ENCODE results near the gene DPP10.

The DPP10 gene

GRCh38 chr2:114880046-114880445, 437.6 kb downstream of the DPP10 start:
- Histone ChIP-seq H3K27me3 (ENCODE audit: control insufficient read depth in 3 of 3, insufficient read depth in 3 of 3, low read depth in 1 of 3, low read length in 3 of 3) (no peaks in the 10 kb centered on the region), H3K14ac (ENCODE audit: low read length) (no peak overlapping the region), H3K36me3 (replicated peaks in 1 of 2; ENCODE audit: control insufficient read depth in 2 of 2, insufficient read depth in 2 of 2, low read length in 2 of 2) (no peaks in the 10 kb centered on the region), H4K8ac (ENCODE audit: low read depth, low read length) (no peak overlapping the region), H3K27ac (replicated peaks; ENCODE audit: low read length) (no peak overlapping the region), H3K4me1 (ENCODE audit: control insufficient read depth in 2 of 2, insufficient read depth in 1 of 2, low read depth in 1 of 2, low read length in 2 of 2) (no peaks in the 10 kb centered on the region), H2AK5ac (ENCODE audit: low read depth, low read length) (no peak overlapping the region), H2BK5ac (ENCODE audit: low read length) (no peak overlapping the region), H2BK15ac (ENCODE audit: low read length) (no peak overlapping the region), H3K9me3 (replicated peaks in 1 of 2; ENCODE audit: control insufficient read depth in 2 of 2, insufficient read depth in 1 of 2, low read depth in 1 of 2, low read length in 2 of 2) (no peaks in the 10 kb centered on the region), H2AFZ (ENCODE audit: low read length) (no peak overlapping the region), H3K23ac (ENCODE audit: low read depth, low read length, poor library complexity) (no peak overlapping the region), H3K4me3 (ENCODE audit: low read length in 2 of 2) (no peak overlapping the region), H3K79me1 (ENCODE audit: low read depth, low read length) (no peaks in the 10 kb centered on the region), H3K18ac (ENCODE audit: low read length) (no peak overlapping the region), H3K4me2 (ENCODE audit: insufficient read depth, low read length, poor library complexity, severe bottlenecking) (no peak overlapping the region), H3K9ac (ENCODE audit: low read depth, low read length, poor library complexity) (no peak overlapping the region), H3K4ac (ENCODE audit: low read length) (no peak overlapping the region), H2BK12ac (ENCODE audit: low read length) (no peak overlapping the region), H4K91ac (ENCODE audit: low read depth, low read length, poor library complexity) (no peak overlapping the region), H2BK120ac (ENCODE audit: low read depth, low read length) (no peak overlapping the region)
- no peak for DNase-seq (ENCODE audit: low spot score)
- no CpG with 5 or more reads among the region's 3 CpGs for WGBS, 2 donors (ENCODE audit: extremely low coverage in 2 of 2, insufficient read length in 2 of 2, insufficient replicate concordance in 1 of 2)

DNA sequence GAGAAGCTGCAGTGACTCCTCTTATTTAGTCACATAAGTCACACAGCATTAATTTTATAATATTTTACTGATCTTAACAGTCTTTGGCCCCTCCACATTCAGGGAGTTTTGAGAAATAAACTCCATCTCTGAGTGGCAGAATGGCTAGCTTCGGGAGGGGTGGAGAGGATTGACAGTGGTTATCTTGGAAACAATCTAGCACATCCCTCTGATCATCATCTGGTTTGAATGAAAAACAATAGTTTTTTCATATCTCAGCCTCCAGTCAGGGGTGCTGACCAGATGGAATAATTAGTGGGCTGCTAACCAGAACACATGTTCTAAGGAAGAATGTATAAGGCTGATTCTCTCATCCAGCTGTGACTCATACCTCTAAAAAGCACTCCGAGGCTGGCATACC, 477.5 kb downstream of the DPP10 start:
- no peaks in the 10 kb centered on the region for H3K27me3 ChIP-seq (ENCODE audit: control insufficient read depth in 3 of 3, insufficient read depth in 3 of 3, low read depth in 1 of 3, low read length in 3 of 3)
- no peak overlapping the region for H3K23ac ChIP-seq (ENCODE audit: low read depth, low read length, poor library complexity)
- H3K14ac ChIP-seq (ENCODE audit: low read length), result no peak overlapping the region
- no peak overlapping the region for H3K9ac ChIP-seq (ENCODE audit: low read depth, low read length, poor library complexity)
- no peaks in the 10 kb centered on the region for H3K36me3 ChIP-seq (replicated peaks in 1 of 2; ENCODE audit: control insufficient read depth in 2 of 2, insufficient read depth in 2 of 2, low read length in 2 of 2)
- no peaks in the 10 kb centered on the region for H3K79me1 ChIP-seq (ENCODE audit: low read depth, low read length)
- no peak overlapping the region for H4K91ac ChIP-seq (ENCODE audit: low read depth, low read length, poor library complexity)
- DNase-seq (ENCODE audit: low spot score), result no peak
- H4K8ac ChIP-seq (ENCODE audit: low read depth, low read length), result no peak overlapping the region
- no peak overlapping the region for H3K27ac ChIP-seq (replicated peaks; ENCODE audit: low read length)
- no peaks in the 10 kb centered on the region for H3K4me1 ChIP-seq (ENCODE audit: control insufficient read depth in 2 of 2, insufficient read depth in 1 of 2, low read depth in 1 of 2, low read length in 2 of 2)
- no peak overlapping the region for H2AK5ac ChIP-seq (ENCODE audit: low read depth, low read length)
- no peak overlapping the region for H3K4me2 ChIP-seq (ENCODE audit: insufficient read depth, low read length, poor library complexity, severe bottlenecking)
- no peak overlapping the region for H3K4ac ChIP-seq (ENCODE audit: low read length)
- no peaks in the 10 kb centered on the region for H3K9me3 ChIP-seq (replicated peaks in 1 of 2; ENCODE audit: control insufficient read depth in 2 of 2, insufficient read depth in 1 of 2, low read depth in 1 of 2, low read length in 2 of 2)
- no peak overlapping the region for H3K4me3 ChIP-seq (ENCODE audit: low read length in 2 of 2)
- no peak overlapping the region for H2BK15ac ChIP-seq (ENCODE audit: low read length)
- H2BK12ac ChIP-seq (ENCODE audit: low read length), result no peak overlapping the region
- no peak overlapping the region for H2BK5ac ChIP-seq (ENCODE audit: low read length)
- no peak overlapping the region for H2BK120ac ChIP-seq (ENCODE audit: low read depth, low read length)
- no peak overlapping the region for H2AFZ ChIP-seq (ENCODE audit: low read length)
- WGBS, 2 donors (ENCODE audit: extremely low coverage in 2 of 2, insufficient read length in 2 of 2, insufficient replicate concordance in 1 of 2), result no CpG with 5 or more reads among the region's 2 CpGs
- no peak overlapping the region for H3K18ac ChIP-seq (ENCODE audit: low read length)

- H4K8ac ChIP-seq (ENCODE audit: low read depth, low read length), result no peak overlapping the region
Measured at GRCh38 chr2:114922076-114922475, 479.6 kb downstream of the DPP10 start.

DNA sequence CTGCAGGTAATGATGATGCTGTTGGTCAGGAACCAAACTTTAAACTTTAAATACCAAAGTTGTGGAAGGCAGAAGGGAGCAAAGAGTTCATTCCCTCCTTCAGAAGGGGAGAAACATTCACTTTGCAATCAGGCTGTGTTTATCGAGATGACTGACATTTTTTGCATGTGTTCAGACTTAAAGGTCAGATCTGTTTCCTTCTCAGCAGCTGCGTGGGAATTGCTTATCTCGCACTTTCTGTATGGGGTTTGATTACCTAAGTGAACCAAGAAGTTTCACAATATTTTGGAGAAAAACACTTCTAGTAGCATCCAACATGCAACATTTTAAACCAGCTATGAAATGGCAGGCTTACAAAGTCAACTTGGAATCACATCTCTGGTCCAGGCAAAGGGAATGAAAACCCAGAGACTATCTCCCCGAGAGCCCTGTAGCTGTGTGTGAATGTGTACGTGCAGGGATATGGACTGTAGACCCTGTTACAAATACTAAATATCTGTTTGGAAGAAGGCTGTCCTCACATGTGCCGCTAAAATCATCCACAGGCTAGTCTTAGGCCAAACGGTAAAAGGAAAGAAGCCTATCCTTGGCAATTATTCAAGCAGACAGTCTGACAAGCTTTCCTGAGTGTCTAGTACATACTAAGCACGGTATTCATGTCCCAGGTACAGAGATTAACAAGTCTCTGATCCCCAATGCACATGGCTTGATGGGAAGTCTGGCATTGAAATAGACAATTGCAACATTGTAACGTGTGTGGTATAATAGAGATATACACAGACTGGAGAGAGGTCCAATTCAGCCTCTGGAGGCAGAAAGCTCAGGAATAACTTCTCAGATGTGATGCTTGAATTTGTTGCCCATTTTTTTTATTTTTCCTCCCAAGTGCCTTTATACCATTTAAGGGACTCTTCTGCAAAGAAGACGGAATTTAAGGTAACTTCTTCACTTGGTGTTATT, 483.1 kb downstream of the DPP10 start:
- Histone ChIP-seq H3K14ac (ENCODE audit: low read length) (no peak overlapping the region), H2BK5ac (ENCODE audit: low read length) (no peak overlapping the region), H2BK120ac (ENCODE audit: low read depth, low read length) (no peak overlapping the region), H3K4ac (ENCODE audit: low read length) (no peak overlapping the region), H3K79me1 (ENCODE audit: low read depth, low read length) (no peaks in the 10 kb centered on the region), H3K23ac (ENCODE audit: low read depth, low read length, poor library complexity) (no peak overlapping the region), H3K4me2 (ENCODE audit: insufficient read depth, low read length, poor library complexity, severe bottlenecking) (no peak overlapping the region), H4K8ac (ENCODE audit: low read depth, low read length) (no peak overlapping the region), H3K36me3 (replicated peaks in 1 of 2; ENCODE audit: control insufficient read depth in 2 of 2, insufficient read depth in 2 of 2, low read length in 2 of 2) (no peaks in the 10 kb centered on the region), H3K27ac (replicated peaks; ENCODE audit: low read length) (no peak overlapping the region), H2AK5ac (ENCODE audit: low read depth, low read length) (no peak overlapping the region), H3K9me3 (replicated peaks in 1 of 2; ENCODE audit: control insufficient read depth in 2 of 2, insufficient read depth in 1 of 2, low read depth in 1 of 2, low read length in 2 of 2) (peaks cover 0 to 5% of the 10 kb centered on the region in 2 donors), H2BK15ac (ENCODE audit: low read length) (no peak overlapping the region), H2AFZ (ENCODE audit: low read length) (no peak overlapping the region), H3K27me3 (ENCODE audit: control insufficient read depth in 3 of 3, insufficient read depth in 3 of 3, low read depth in 1 of 3, low read length in 3 of 3) (no peaks in the 10 kb centered on the region), H3K4me1 (ENCODE audit: control insufficient read depth in 2 of 2, insufficient read depth in 1 of 2, low read depth in 1 of 2, low read length in 2 of 2) (no peaks in the 10 kb centered on the region), H4K91ac (ENCODE audit: low read depth, low read length, poor library complexity) (no peak overlapping the region), H2BK12ac (ENCODE audit: low read length) (no peak overlapping the region), H3K4me3 (ENCODE audit: low read length in 2 of 2) (no peak overlapping the region), H3K9ac (ENCODE audit: low read depth, low read length, poor library complexity) (no peak overlapping the region), H3K18ac (ENCODE audit: low read length) (no peak overlapping the region)
- WGBS, 2 donors (ENCODE audit: extremely low coverage in 2 of 2, insufficient read length in 2 of 2, insufficient replicate concordance in 1 of 2), result no CpG with 5 or more reads among the region's 10 CpGs
- no peak for DNase-seq (ENCODE audit: low spot score)

More at GRCh38 chr2:114922076-114922475, 479.6 kb downstream of the DPP10 start:
- H3K36me3 ChIP-seq (replicated peaks in 1 of 2; ENCODE audit: control insufficient read depth in 2 of 2, insufficient read depth in 2 of 2, low read length in 2 of 2), result no peaks in the 10 kb centered on the region
- no peak overlapping the region for H2BK120ac ChIP-seq (ENCODE audit: low read depth, low read length)
- H4K91ac ChIP-seq (ENCODE audit: low read depth, low read length, poor library complexity), result no peak overlapping the region
- H3K9me3 ChIP-seq (replicated peaks in 1 of 2; ENCODE audit: control insufficient read depth in 2 of 2, insufficient read depth in 1 of 2, low read depth in 1 of 2, low read length in 2 of 2), result no peaks in the 10 kb centered on the region
- no peaks in the 10 kb centered on the region for H3K79me1 ChIP-seq (ENCODE audit: low read depth, low read length)
- no peaks in the 10 kb centered on the region for H3K4me1 ChIP-seq (ENCODE audit: control insufficient read depth in 2 of 2, insufficient read depth in 1 of 2, low read depth in 1 of 2, low read length in 2 of 2)
- no peak for DNase-seq (ENCODE audit: low spot score)
- H3K27me3 ChIP-seq (ENCODE audit: control insufficient read depth in 3 of 3, insufficient read depth in 3 of 3, low read depth in 1 of 3, low read length in 3 of 3), result no peaks in the 10 kb centered on the region
- no peak overlapping the region for H3K14ac ChIP-seq (ENCODE audit: low read length)
- no peak overlapping the region for H3K4ac ChIP-seq (ENCODE audit: low read length)
- WGBS, 2 donors (ENCODE audit: extremely low coverage in 2 of 2, insufficient read length in 2 of 2, insufficient replicate concordance in 1 of 2), result no CpG with 5 or more reads among the region's 3 CpGs
- no peak overlapping the region for H3K27ac ChIP-seq (replicated peaks; ENCODE audit: low read length)
- H3K4me2 ChIP-seq (ENCODE audit: insufficient read depth, low read length, poor library complexity, severe bottlenecking), result no peak overlapping the region
- no peak overlapping the region for H2BK15ac ChIP-seq (ENCODE audit: low read length)
- no peak overlapping the region for H3K23ac ChIP-seq (ENCODE audit: low read depth, low read length, poor library complexity)
- no peak overlapping the region for H3K18ac ChIP-seq (ENCODE audit: low read length)
- no peak overlapping the region for H2AFZ ChIP-seq (ENCODE audit: low read length)
- no peak overlapping the region for H2AK5ac ChIP-seq (ENCODE audit: low read depth, low read length)
- no peak overlapping the region for H3K4me3 ChIP-seq (ENCODE audit: low read length in 2 of 2)
- H2BK12ac ChIP-seq (ENCODE audit: low read length), result no peak overlapping the region
- no peak overlapping the region for H2BK5ac ChIP-seq (ENCODE audit: low read length)
- no peak overlapping the region for H3K9ac ChIP-seq (ENCODE audit: low read depth, low read length, poor library complexity)
